Esophagus (tissue), 2 donors: ENCODE data around the gene LRRC14B. TPM values are rescaled to one million over a fixed set of nuclear protein-coding genes. Genes with fewer than 3 reads are reported as not detected.
A peak's percentile ranks its signal among the peaks of the same experiment; 100 is the strongest.
"Not testable (repeated sequence)": the region's sequence is repeated elsewhere in the genome, so short reads cannot be mapped to it uniquely, and the experiment has no call there.

Experiments
- H3K27ac ChIP-seq, 2 donors: one replicate each; pipeline ENCODE4 v1.5.1; 2013; ENCODE audit warnings: low read depth in 2 of 2, mild to moderate bottlenecking in 2 of 2, inconsistent platforms in 1 of 2, low read length in 1 of 2, moderate library complexity in 1 of 2
- H3K27me3 ChIP-seq, 2 donors: one replicate each; pipeline ENCODE4 v1.6.1; 2013; ENCODE audit warnings: low read length in 2 of 2, control low read depth in 1 of 2, mild to moderate bottlenecking in 1 of 2; ENCODE audit not compliant: insufficient read depth in 2 of 2, control insufficient read depth in 1 of 2
- H3K36me3 ChIP-seq, 2 donors: one replicate each; pipeline ENCODE4 v1.6.1; 2013; ENCODE audit warnings: low read length in 1 of 2; ENCODE audit not compliant: control insufficient read depth in 2 of 2, insufficient read depth in 2 of 2
- H3K4me1 ChIP-seq, 2 donors: one replicate each; pipeline ENCODE4 v1.6.1; 2013; ENCODE audit warnings: low read length in 1 of 2; ENCODE audit not compliant: control insufficient read depth in 2 of 2, insufficient read depth in 2 of 2
- H3K4me3 ChIP-seq, 2 donors: one replicate each; pipeline ENCODE4 v1.5.1; 2013; ENCODE audit warnings: low read length in 2 of 2, mild to moderate bottlenecking in 2 of 2, low read depth in 1 of 2, moderate library complexity in 1 of 2
- H3K9me3 ChIP-seq, 2 donors: one replicate each; pipeline ENCODE4 v1.6.1; 2013; ENCODE audit warnings: mild to moderate bottlenecking in 2 of 2, low read depth in 1 of 2, low read length in 1 of 2, moderate library complexity in 1 of 2; ENCODE audit not compliant: control insufficient read depth in 2 of 2, insufficient read depth in 1 of 2
- WGBS, 2 donors: extraction: QIAGEN DNeasy Blood & Tissue Kit; methylation state at CpG; one replicate each; pipeline ENCODE4 v1.1.7; 2013; 5-methylcytosine and 5-hydroxymethylcytosine counted together
- polyA plus RNA-seq, 2 donors: library from polyadenylated mRNA; stranded (reverse); fragments of 200-250 nt; gene quantifications; one replicate each; pipeline ENCODE4 v1.2.3, GENCODE V29; 2013
- donor health status: healthy with polysubstance abuse.
- donor health status: Bipolar disorder and iron deficiency.

LRRC14B gene
- polyA plus RNA-seq, 2 donors: 0.02 TPM; not detected in 1

- H3K36me3 ChIP-seq, H3K27ac ChIP-seq, H3K9me3 ChIP-seq, H3K4me1 ChIP-seq, H3K27me3 ChIP-seq, H3K4me3 ChIP-seq: not testable (repeated sequence)
- 76 to 90% methylated on average over 9 of the region's 10 CpGs for WGBS, 2 donors
Observed at GRCh38 chr5:216076-216475, 24.8 kb downstream of the LRRC14B start.

DNA sequence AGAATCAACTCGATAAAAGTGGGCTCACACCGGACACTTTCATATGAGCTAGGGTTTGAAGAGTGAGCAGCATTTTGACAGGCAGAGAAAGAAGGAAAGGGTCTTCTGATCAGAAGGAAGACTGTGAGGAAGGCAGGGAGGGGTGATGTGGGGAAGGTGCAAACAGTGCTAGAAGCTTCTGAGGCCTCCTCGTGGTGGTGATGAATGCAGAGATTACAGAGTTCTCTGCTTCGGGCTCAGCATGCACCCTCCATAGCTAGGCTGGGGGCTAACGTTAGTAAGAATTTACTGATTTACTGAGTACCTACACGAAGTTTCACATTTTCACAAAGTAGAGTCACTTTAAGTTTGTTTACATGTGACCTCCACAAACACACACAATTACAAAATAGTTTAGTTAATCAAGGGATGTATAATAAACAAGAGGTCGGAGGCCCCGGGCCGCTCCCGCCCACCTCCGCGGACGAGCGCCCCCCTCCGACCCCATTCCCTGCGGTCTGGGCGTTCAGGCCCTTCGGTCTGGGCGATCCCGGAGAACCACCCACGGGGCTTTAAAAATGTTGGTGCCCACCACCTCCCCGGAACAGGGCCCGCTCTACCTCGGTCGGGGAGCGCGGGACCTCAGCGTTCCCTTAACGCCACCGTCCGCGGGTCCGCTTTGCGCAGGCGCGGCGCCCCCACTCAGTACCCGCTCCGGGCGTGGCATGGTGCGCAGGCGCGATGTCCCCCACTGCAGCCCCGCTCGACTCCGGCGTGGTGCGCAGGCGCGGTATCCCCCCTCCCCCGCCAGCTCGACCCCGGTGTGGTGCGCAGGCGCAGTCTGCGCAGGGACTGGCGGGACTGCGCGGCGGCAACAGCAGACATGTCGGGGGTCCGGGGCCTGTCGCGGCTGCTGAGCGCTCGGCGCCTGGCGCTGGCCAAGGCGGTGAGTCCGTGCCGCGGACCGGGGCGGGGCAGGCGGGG lies 26.5 kb downstream of the LRRC14B start, which contains the start of the genes CCDC127 and SDHA:
Gene CCDC127, minus strand, starts transcription at position 660 of the 963 bp plus-strand sequence. CDS start 1,304 bp downstream, outside the sequence.
Gene SDHA, plus strand, starts transcription at position 827 of the 963 bp plus-strand sequence. Its CDS starts 36 bp downstream, at position 863.
- not testable (repeated sequence) for H3K9me3 ChIP-seq, H3K4me1 ChIP-seq, H3K36me3 ChIP-seq, H3K27me3 ChIP-seq
- WGBS, 2 donors: 1% methylated on average over 65 to 75 of the region's 75 CpGs
- H3K27ac ChIP-seq: peak within 1 kb of the TSS; percentile 74 to 88
- peak within 1 kb of the TSS; percentile 84 to 91 for H3K4me3 ChIP-seq

DNA sequence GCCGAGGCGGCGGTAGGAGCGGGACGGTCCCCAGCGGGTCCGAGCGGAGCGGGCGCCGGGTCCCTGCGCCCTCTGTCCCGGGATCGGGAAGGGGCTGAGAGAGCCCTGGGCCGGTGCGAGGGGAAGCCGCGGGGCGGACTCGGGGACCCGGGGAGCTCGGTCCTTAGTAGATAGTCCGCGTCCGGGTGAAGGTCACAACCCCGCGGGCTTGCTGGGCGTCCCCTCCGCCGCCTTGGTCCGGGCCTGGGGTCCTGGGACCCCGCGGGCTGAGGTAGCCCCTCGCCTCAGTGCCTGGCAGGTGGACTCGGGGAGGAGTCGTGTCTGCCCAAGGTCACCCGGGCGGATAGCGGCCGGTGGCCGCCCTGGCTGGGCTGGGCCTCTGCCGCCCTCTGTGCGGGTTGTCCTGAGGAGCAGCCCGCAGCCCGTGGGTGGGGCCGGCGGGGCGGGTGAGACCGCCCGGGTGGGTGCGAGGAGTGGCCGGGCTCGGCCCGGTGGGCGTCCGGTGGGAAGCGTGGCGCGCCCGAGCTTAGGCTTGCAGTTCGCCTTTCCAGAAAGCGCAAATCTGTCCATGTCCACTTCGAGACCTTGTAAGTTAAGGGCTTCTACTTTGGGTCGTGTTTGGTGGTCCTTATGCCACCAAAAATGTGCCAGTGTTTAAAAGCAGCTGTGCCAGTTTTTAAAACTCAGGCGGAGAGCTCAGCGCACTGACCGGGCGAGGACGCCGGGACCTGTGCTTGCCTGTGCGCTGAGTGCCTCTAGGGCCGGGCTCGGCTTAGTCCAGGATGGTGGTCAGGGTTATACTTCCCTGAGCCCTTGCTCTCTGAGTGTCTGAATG lies 27.4 kb downstream of the LRRC14B start:
- no peaks in the 10 kb centered on the region for H3K4me1 ChIP-seq
- no peaks in the 10 kb centered on the region for H3K9me3 ChIP-seq
- H3K36me3 ChIP-seq: no peaks in the 10 kb centered on the region
- peak overlapping the region; percentile 84 to 91 for H3K4me3 ChIP-seq
- 0 to 1% methylated on average over 73 of the region's 73 CpGs for WGBS, 2 donors
- H3K27ac ChIP-seq: peak overlapping the region; percentile 51 to 74
- no peaks in the 10 kb centered on the region for H3K27me3 ChIP-seq

GRCh38 chr5:219460-219863 lies 28.2 kb downstream of the LRRC14B start:
- Histone ChIP-seq H3K4me1 (no peaks in the 10 kb centered on the region), H3K27ac (peak overlapping the region in 1 of 2 donors; percentile 40), H3K36me3 (peaks cover 0 to 4% of the 10 kb centered on the region in 2 donors), H3K27me3 (no peaks in the 10 kb centered on the region), H3K9me3 (no peaks in the 10 kb centered on the region), H3K4me3 (peak overlapping the region; percentile 10 to 84)
- 13 to 21% methylated on average over 9 of the region's 9 CpGs for WGBS, 2 donors

DNA sequence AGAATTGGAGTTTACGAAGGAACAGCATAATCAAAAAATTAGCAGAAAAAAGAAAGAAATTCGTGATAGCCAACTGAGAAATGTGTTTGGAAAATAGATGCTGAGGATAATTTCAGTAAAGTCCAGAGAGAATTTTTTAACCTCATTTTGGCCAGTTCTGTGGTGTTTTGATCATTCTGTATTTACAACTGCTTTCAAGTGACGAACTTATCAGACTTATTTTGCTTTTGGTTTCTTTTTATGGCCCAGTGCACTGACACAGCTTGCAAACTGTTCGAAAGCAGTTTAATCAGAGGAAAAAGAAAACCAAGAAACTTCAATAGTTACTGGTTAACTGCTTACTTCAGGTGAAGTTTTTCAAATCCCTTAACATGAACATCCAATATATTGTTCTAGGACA lies 28.7 kb downstream of the LRRC14B start:
- H3K27me3 ChIP-seq: no peaks in the 10 kb centered on the region
- peak overlapping the region in 1 of 2 donors; percentile 84 for H3K4me3 ChIP-seq
- H3K27ac ChIP-seq: no peak overlapping the region
- H3K9me3 ChIP-seq: no peaks in the 10 kb centered on the region
- H3K36me3 ChIP-seq: peaks cover 1 to 9% of the 10 kb centered on the region in 2 donors
- H3K4me1 ChIP-seq: no peaks in the 10 kb centered on the region
- 32 to 45% methylated on average over 4 of the region's 4 CpGs for WGBS, 2 donors

DNA sequence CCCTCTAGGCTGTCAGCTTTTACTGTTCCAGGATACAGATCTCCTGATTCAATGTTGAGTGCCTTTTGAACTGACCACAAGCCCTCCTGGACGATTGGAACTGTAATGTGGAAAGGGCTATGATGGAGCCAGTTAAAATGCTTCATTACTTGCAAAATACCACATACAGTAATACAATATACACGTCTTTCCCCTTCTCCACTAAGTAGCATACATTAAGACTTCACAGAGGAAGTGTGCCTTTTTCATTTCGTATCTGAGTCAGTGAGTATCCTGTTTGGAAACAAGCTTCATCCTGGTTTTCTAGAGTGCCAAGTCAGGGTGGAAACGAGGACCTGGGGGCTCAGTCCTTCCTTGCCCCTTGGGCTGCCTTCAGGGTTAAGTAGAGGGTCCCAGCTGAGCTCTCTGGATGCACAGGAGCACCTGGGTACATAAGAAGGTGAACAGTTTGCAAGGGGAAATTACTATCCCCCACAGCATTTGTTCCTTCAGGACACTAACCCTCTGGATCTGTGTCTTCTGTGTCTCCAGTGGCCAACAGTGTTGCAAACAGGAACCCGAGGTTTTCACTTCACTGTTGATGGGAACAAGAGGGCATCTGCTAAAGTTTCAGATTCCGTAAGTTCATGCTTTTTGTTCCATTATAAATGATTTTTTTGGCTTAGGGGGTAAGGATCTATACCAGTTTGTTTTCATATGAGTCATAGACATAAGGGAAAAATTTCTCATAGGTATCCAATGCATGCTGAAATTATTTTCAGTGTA lies 31.8 kb downstream of the LRRC14B start:
- not testable (repeated sequence) for H3K27ac ChIP-seq, H3K27me3 ChIP-seq, H3K4me1 ChIP-seq, H3K4me3 ChIP-seq, H3K9me3 ChIP-seq
- WGBS, 2 donors: 55 to 57% methylated on average over 6 of the region's 6 CpGs
- H3K36me3 ChIP-seq: peaks cover 10 to 28% of the 10 kb centered on the region in 2 donors

DNA sequence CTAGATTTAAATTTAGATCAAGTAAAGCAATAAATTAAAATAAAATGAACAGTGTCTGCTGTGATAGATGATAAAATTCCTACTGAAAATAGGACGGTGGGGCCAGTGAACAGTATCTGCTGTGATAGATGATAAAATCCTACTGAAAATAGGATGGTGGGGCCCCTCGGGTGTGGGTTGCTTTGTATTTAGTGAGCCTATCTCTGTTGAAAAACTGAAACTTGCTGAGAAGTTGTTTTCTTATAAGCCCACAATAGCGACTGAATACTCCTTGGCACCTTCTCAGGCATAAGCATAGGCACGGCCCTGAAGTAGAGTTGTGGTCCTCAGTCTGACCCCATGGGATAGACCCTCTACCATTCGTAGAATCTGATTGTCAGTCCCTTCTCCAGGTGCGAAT lies 32.5 kb downstream of the LRRC14B start:
- WGBS, 2 donors: 72 to 84% methylated on average over 6 of the region's 6 CpGs
- no peaks in the 10 kb centered on the region for H3K4me1 ChIP-seq
- H3K27ac ChIP-seq: no peak overlapping the region
- no peaks in the 10 kb centered on the region for H3K27me3 ChIP-seq
- H3K4me3 ChIP-seq: no peak overlapping the region
- H3K9me3 ChIP-seq: no peaks in the 10 kb centered on the region
- H3K36me3 ChIP-seq: peaks cover 10 to 28% of the 10 kb centered on the region in 2 donors

GRCh38 chr5:225334-225733 lies 34.0 kb downstream of the LRRC14B start:
- WGBS, 2 donors: 94 to 96% methylated on average over 14 of the region's 14 CpGs
- Histone ChIP-seq H3K27ac (no peak overlapping the region), H3K4me3 (no peak overlapping the region), H3K9me3 (no peaks in the 10 kb centered on the region), H3K36me3 (peaks cover 10 to 28% of the 10 kb centered on the region in 2 donors), H3K4me1 (no peaks in the 10 kb centered on the region), H3K27me3 (no peaks in the 10 kb centered on the region)

GRCh38 chr5:227375-227774 lies 36.1 kb downstream of the LRRC14B start:
- not testable (repeated sequence) for H3K4me1 ChIP-seq, H3K9me3 ChIP-seq, H3K4me3 ChIP-seq, H3K27ac ChIP-seq, H3K27me3 ChIP-seq
- 92 to 96% methylated on average over 7 to 17 of the region's 17 CpGs for WGBS, 2 donors
- H3K36me3 ChIP-seq: peaks cover 10 to 39% of the 10 kb centered on the region in 2 donors
